SK-N-MC (cell line): ENCODE measurements around the gene TRUB1.

Experiments
- DNase-seq: peaks from one replicate; pipeline ENCODE4 v3.0.0-alpha.2; 2011; ENCODE audit warnings: low read depth, low spot score
- H3K27ac ChIP-seq: fragments of 200-600 bp; sonication (generic); 2 replicates; pipeline ENCODE4 v1.5.1; 2016; ENCODE audit warnings: mixed run types
- H3K36me3 ChIP-seq: fragments of 200-600 bp; sonication (generic); 2 replicates; pipeline ENCODE4 v1.6.1; 2017; ENCODE audit warnings: antibody characterized with exemption, low read length, mixed read lengths; ENCODE audit not compliant: insufficient read depth
- H3K4me3 ChIP-seq: fragments of 200-600 bp; sonication (generic); 2 replicates; pipeline ENCODE4 v1.5.1; 2016
- H3K9ac ChIP-seq: fragments of 200-600 bp; sonication (generic); 2 replicates; pipeline ENCODE4 v1.8.0; 2017; ENCODE audit warnings: mixed run types, mixed read lengths; ENCODE audit not compliant: insufficient read length
- H3K9me3 ChIP-seq: fragments of 200-600 bp; sonication (generic); 2 replicates; pipeline ENCODE4 v1.6.1; 2017; ENCODE audit warnings: low read depth, mild to moderate bottlenecking, antibody characterized with exemption, low read length, moderate library complexity, mixed read lengths
- EZH2 ChIP-seq: fragments of 200-600 bp; sonication (generic); IDR thresholded peaks from one replicate; pipeline ENCODE4 v1.6.1; 2017; ENCODE audit warnings: antibody characterized with exemption
- FOXP2 ChIP-seq: optimal IDR thresholded peaks from 2 replicates; pipeline ENCODE3; 2011; ENCODE audit warnings: mild to moderate bottlenecking, moderate library complexity; ENCODE audit not compliant: insufficient read depth; ENCODE audit errors: extremely low read length, control extremely low read depth
- POLR2AphosphoS5 ChIP-seq: IDR thresholded peaks from 2 replicates; pipeline ENCODE4 v1.6.1; 2012; ENCODE audit warnings: mild to moderate bottlenecking, low read depth, low read length, borderline replicate concordance

The TRUB1 gene

GRCh38 chr10:114917459-114917858 is 20.5 kb upstream of the TRUB1 start:
- no peak overlapping the region for H3K27ac ChIP-seq
- no peaks in the 10 kb centered on the region for H3K36me3 ChIP-seq
- H3K9ac ChIP-seq = no peak overlapping the region
- no peak for DNase-seq
- TF ChIP-seq FOXP2 (no peak), POLR2AphosphoS5 (no peak), EZH2 (no peak)
- H3K4me3 ChIP-seq = no peak overlapping the region
- no peaks in the 10 kb centered on the region for H3K9me3 ChIP-seq

GRCh38 chr10:114917927-114918672 is 19.9 kb upstream of the TRUB1 start:
- no peak for DNase-seq
- Histone ChIP-seq H3K9me3 (no peaks in the 10 kb centered on the region), H3K27ac (no peak overlapping the region), H3K36me3 (no peaks in the 10 kb centered on the region), H3K4me3 (no peak overlapping the region), H3K9ac (no peak overlapping the region)
- TF ChIP-seq FOXP2 (no peak), POLR2AphosphoS5 (no peak), EZH2 (no peak)

DNA sequence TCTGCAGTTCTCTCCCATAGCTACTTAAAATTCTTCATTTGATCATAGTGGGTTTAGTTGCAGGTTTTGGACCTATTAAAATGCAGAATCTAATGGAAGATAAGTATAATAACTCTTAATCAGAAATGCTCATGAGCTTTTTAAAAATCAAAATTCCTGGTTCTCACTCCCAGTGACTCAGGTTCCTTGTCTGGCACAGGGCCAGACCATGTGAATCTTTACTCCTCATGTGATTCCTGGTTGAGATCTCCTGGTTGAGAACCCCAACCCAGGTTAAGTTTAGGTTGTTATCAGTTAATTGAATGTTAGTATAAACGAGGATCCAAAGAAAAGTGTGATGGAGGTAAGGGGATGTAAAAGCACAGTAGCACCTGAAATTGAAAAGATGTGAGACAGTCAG is 17.5 kb upstream of the TRUB1 start:
- no peaks in the 10 kb centered on the region for H3K9me3 ChIP-seq
- H3K4me3 ChIP-seq = no peak overlapping the region
- TF ChIP-seq EZH2 (no peak), POLR2AphosphoS5 (no peak), FOXP2 (no peak)
- H3K27ac ChIP-seq = no peak overlapping the region
- no peak overlapping the region for H3K9ac ChIP-seq
- H3K36me3 ChIP-seq = no peaks in the 10 kb centered on the region
- DNase-seq = no peak

- no peak for DNase-seq
- Histone ChIP-seq H3K27ac (no peak overlapping the region), H3K9ac (no peak overlapping the region), H3K4me3 (no peak overlapping the region), H3K9me3 (no peaks in the 10 kb centered on the region), H3K36me3 (no peaks in the 10 kb centered on the region)
- TF ChIP-seq EZH2 = no peak
- no peak for TF ChIP-seq POLR2AphosphoS5
- TF ChIP-seq FOXP2 = no peak
Measured at GRCh38 chr10:114922003-114922402, 16.0 kb upstream of the TRUB1 start.

DNA sequence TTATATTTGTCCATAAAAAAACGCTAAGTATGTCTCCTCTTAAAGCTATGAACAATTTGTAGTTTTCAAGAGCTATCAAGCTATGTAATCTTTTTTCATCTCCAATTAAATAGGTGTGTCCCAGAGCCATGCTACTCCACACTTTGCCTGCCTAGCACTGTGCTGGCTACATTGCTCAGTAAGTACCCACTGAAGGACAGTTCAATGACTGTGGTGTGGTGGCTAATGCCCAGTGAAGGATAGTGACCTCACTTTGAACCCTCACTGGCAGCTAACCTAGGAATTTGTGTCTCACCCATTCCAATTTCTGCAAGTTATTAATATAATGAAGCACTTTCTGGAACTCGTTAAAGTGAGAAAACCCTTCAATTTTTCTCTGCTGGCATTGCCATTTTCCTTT is 14.4 kb upstream of the TRUB1 start:
- H3K4me3 ChIP-seq = no peak overlapping the region
- no peak for DNase-seq

GRCh38 chr10:114925587-114926586 is 12.1 kb upstream of the TRUB1 start:
- H3K36me3 ChIP-seq = no peaks in the 10 kb centered on the region
- H3K9me3 ChIP-seq = no peaks in the 10 kb centered on the region
- DNase-seq = no peak
- TF ChIP-seq POLR2AphosphoS5 = no peak
- no peak for TF ChIP-seq FOXP2
- TF ChIP-seq EZH2 = no peak
- H3K9ac ChIP-seq = no peak overlapping the region
- no peak overlapping the region for H3K27ac ChIP-seq
- H3K4me3 ChIP-seq = no peak overlapping the region

More for the DNA sequence above, 14.4 kb upstream of the TRUB1 start:
- Histone ChIP-seq H3K9me3 (no peaks in the 10 kb centered on the region), H3K36me3 (no peaks in the 10 kb centered on the region), H3K9ac (no peak overlapping the region), H3K27ac (no peak overlapping the region)
- TF ChIP-seq FOXP2 = no peak
- no peak for TF ChIP-seq POLR2AphosphoS5
- TF ChIP-seq EZH2 = no peak

GRCh38 chr10:114928818-114929217 is 9.2 kb upstream of the TRUB1 start:
- DNase-seq = no peak
- Histone ChIP-seq H3K9me3 (no peaks in the 10 kb centered on the region), H3K9ac (no peak overlapping the region), H3K4me3 (no peak overlapping the region), H3K27ac (no peak overlapping the region), H3K36me3 (no peaks in the 10 kb centered on the region)
- TF ChIP-seq POLR2AphosphoS5 (no peak), FOXP2 (no peak), EZH2 (no peak)

GRCh38 chr10:114930320-114930719 is 7.7 kb upstream of the TRUB1 start:
- Histone ChIP-seq H3K9me3 (no peaks in the 10 kb centered on the region), H3K36me3 (no peaks in the 10 kb centered on the region), H3K27ac (no peak overlapping the region), H3K4me3 (no peak overlapping the region), H3K9ac (no peak overlapping the region)
- DNase-seq = no peak
- TF ChIP-seq POLR2AphosphoS5 = no peak
- TF ChIP-seq FOXP2 = no peak
- no peak for TF ChIP-seq EZH2
